GM12891 (cell line): Measurements from ENCODE around the gene TRA2B.

Source experiments
- PAX5 ChIP-seq: IDR thresholded peaks from 2 replicates; pipeline ENCODE4 v1.6.1; 2011; ENCODE audit warnings: low read length, moderate library complexity, mild to moderate bottlenecking; ENCODE audit not compliant: insufficient read depth, severe bottlenecking
- POLR2A ChIP-seq: IDR thresholded peaks from 2 replicates; pipeline ENCODE4 v1.6.1; 2011; ENCODE audit warnings: low read depth, low read length, control low read depth
- POLR2AphosphoS5 ChIP-seq: IDR thresholded peaks from 2 replicates; pipeline ENCODE4 v1.6.1; 2011; ENCODE audit warnings: low read depth, low read length, control low read depth
- POU2F2 ChIP-seq: IDR thresholded peaks from 2 replicates; pipeline ENCODE4 v1.6.1; 2011; ENCODE audit warnings: low read depth, mild to moderate bottlenecking, control low read depth, low read length, moderate library complexity
- TAF1 ChIP-seq: IDR thresholded peaks from 2 replicates; pipeline ENCODE4 v1.6.1; 2011; ENCODE audit warnings: low read depth, low read length, control low read depth

DNA sequence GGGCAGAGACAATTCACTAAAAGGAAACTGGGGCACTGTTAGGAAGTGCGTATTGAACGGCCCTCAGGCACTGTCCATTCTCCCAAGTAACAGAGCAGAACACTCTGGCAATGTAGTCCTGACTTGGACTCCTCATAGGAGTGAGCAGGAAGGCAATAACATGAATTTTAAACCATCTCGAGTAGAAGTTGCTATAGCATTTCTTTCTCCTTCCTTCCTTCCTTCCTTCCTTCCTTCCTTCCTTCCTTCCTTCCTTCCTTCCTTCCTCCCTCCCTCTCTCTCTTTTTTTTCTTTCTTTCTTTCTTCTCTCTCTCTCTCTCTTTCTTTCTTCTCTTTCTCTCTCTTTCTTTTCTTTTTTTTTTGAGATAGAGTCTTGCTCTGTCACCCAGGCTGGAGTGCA is 46.4 kb upstream of the TRA2B start:
- no peak for TF ChIP-seq POLR2A
- TF ChIP-seq TAF1 = no peak
- no peak for TF ChIP-seq POLR2AphosphoS5
- TF ChIP-seq PAX5 = no peak
- no peak for TF ChIP-seq POU2F2
